Measurements from ENCODE around the gene TTLL5. TPM values are rescaled to one million over a fixed set of nuclear protein-coding genes. Genes with fewer than 3 reads are reported as not detected.

TTLL5 gene
- total RNA-seq, 2 donors from 2014 or later: 26.5 to 37.3 TPM

DNA sequence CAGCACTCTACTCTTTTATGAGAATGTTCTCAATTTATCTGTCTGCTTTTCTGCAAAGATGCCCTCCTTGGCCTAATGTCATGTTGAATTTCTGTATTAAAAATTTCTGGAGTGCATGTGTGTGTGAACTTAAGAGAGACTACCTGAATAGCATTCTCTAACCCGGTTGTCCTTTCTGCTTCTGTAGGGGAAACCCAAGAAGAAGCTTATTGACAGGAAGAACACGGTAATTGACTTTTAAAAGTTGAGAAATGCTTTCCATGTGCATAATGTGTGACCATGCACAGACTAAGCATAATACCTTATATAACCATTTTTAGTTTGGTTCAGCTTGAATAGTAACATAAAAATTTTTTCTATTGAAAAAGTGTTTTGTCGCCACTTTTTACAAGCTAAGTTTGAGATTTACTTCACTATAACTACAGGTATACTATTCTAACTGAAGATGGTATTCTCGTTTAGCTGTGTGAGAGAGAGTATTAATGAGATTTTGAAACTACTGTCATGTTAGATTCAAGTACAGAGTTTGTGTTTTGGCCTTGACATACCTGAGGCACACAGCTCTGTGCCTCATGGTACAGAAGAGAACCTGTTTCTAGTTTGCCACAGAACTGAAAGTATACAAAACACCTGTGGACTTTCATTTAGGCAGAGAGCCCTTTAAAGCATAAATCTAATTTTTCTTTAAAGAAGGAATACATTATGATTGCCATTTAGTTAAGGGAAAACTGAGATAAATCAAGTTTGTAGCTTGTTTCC, 96.8 kb downstream of the TTLL5 start:
- no peaks in the 10 kb centered on the region for H3K36me3 ChIP-seq
- no peaks in the 10 kb centered on the region for H3K27me3 ChIP-seq
- H3K4me1 ChIP-seq: no peaks in the 10 kb centered on the region
- DNase-seq: no peak
- no peaks in the 10 kb centered on the region for H3K9me3 ChIP-seq
- intact Hi-C loops (cut with DNase I): no loop called here
- no peak overlapping the region for H3K4me3 ChIP-seq
- TF ChIP-seq, protein P1, sequence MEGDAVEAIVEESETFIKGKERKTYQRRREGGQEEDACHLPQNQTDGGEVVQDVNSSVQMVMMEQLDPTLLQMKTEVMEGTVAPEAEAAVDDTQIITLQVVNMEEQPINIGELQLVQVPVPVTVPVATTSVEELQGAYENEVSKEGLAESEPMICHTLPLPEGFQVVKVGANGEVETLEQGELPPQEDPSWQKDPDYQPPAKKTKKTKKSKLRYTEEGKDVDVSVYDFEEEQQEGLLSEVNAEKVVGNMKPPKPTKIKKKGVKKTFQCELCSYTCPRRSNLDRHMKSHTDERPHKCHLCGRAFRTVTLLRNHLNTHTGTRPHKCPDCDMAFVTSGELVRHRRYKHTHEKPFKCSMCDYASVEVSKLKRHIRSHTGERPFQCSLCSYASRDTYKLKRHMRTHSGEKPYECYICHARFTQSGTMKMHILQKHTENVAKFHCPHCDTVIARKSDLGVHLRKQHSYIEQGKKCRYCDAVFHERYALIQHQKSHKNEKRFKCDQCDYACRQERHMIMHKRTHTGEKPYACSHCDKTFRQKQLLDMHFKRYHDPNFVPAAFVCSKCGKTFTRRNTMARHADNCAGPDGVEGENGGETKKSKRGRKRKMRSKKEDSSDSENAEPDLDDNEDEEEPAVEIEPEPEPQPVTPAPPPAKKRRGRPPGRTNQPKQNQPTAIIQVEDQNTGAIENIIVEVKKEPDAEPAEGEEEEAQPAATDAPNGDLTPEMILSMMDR (IDR thresholded peaks at IDR 0.05): no peak
- H3K9ac ChIP-seq (ENCODE audit: low read depth in 2 of 2, low read length in 2 of 2): no peak overlapping the region
- no peak overlapping the region for H3K27ac ChIP-seq

DNA sequence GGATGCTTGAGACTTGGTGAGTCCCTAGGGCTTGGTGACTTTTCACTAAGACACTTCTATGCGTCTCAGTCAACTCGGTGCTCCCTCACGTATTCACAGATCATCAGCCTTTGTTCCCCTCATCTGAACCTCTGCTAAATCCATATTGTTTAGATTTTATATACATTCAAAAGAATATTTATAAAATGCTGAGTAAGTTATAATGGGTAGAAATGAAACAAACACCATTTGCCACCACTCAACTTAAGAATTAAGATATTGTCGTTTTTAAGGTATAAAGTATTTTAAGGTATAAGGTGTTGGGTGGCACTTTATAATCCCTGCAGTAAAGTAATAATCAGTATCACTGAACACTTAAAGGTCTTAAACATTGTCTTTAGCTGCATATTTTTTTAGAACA, 103.0 kb downstream of the TTLL5 start:
- DNase-seq: no peak

DNA sequence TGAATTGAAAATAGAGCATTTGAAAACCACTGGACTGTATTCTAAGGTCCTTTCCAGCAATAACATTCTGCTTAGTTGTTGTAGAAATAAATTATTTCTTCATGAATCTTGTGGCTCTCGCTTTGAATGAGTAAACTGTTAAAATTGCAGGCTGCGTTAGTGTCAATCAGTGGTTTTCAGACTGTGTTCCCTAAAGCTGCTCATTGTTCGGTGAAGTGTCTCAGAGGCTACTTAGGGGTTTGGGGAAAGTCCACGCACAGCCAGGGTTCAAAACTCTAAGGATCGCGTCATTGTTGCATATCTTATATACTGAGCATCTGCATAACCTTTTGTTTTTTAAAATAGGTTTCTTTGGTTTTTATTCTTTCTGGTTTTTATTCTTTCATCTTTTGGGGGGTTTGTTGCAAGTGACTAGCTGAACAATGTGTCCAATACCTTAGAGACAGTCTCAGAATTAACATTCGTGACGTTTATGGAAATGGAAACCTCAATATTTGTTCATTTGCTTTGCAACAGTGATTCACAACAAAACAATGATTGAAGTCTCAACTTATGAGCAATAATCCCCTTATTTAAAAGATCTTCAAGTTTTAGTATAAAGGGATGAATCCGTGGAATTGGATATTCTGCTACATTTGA, 108.1 kb downstream of the TTLL5 start:
- no peak overlapping the region for H3K27ac ChIP-seq
- H3K4me3 ChIP-seq: no peak overlapping the region
- TF ChIP-seq, protein P1 (IDR thresholded peaks at IDR 0.05): no peak
- H3K4me1 ChIP-seq: no peaks in the 10 kb centered on the region
- H3K36me3 ChIP-seq: no peaks in the 10 kb centered on the region
- intact Hi-C loops (cut with DNase I): no loop called here
- no peak overlapping the region for H3K9ac ChIP-seq (ENCODE audit: low read depth in 2 of 2, low read length in 2 of 2)
- H3K9me3 ChIP-seq: no peaks in the 10 kb centered on the region
- no peak for DNase-seq
- no peaks in the 10 kb centered on the region for H3K27me3 ChIP-seq

More for the DNA sequence above, 103.0 kb downstream of the TTLL5 start:
- H3K36me3 ChIP-seq: no peaks in the 10 kb centered on the region
- intact Hi-C loops (cut with DNase I): no loop called here
- no peak overlapping the region for H3K4me3 ChIP-seq
- H3K27ac ChIP-seq: no peak overlapping the region
- TF ChIP-seq, protein P1 (IDR thresholded peaks at IDR 0.05): no peak
- no peaks in the 10 kb centered on the region for H3K4me1 ChIP-seq
- H3K9me3 ChIP-seq: no peaks in the 10 kb centered on the region
- no peaks in the 10 kb centered on the region for H3K27me3 ChIP-seq
- H3K9ac ChIP-seq (ENCODE audit: low read depth in 2 of 2, low read length in 2 of 2): no peak overlapping the region

DNA sequence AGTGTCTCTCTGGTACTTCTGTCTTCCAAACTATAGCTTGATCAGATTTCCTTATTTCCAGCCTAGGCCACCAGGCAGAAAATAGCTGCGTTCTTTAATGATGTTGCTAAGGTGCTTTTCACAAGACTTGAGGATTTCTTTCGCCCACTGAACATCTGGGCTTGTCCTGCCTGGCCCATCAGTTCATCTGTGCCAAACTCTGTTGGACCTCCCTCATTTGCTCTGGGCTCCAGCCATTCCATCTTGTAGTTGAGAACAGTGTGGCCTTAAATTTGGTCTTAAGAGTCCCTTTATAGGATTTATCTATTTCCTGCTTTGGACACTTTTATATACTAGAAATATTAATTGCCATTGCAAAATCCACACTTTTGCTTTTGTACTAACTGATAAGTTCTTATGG, 109.6 kb downstream of the TTLL5 start:
- H3K4me1 ChIP-seq: no peaks in the 10 kb centered on the region
- intact Hi-C loops (cut with DNase I): no loop called here
- no peak for DNase-seq
- no peaks in the 10 kb centered on the region for H3K36me3 ChIP-seq
- no peaks in the 10 kb centered on the region for H3K27me3 ChIP-seq
- no peak overlapping the region for H3K9ac ChIP-seq (ENCODE audit: low read depth in 2 of 2, low read length in 2 of 2)
- H3K4me3 ChIP-seq: no peak overlapping the region
- no peaks in the 10 kb centered on the region for H3K9me3 ChIP-seq
- H3K27ac ChIP-seq: no peak overlapping the region
- TF ChIP-seq, protein P1 (IDR thresholded peaks at IDR 0.05): no peak

DNA sequence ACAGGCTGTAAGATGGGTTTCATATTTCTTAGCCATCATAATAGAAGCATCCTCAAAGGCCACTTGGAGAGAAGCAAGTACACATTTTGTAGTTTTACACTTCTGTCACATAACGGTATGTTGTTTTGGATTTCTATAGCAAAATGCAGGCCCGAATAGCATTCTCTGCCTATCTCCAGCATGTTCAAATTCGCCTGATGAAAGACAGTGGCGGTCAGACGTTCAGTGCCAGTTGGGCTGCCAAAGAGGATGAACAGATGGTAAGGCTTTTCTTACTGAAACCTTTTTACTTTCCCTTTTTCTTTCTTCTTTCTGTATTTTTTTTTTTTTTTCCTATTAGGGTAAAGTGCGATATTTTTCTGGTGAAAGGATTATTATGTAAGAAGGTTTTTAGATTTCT, 110.5 kb downstream of the TTLL5 start:
- no peaks in the 10 kb centered on the region for H3K27me3 ChIP-seq
- no peak overlapping the region for H3K9ac ChIP-seq (ENCODE audit: low read depth in 2 of 2, low read length in 2 of 2)
- DNase-seq: no peak
- intact Hi-C loops (cut with DNase I): no loop called here
- no peaks in the 10 kb centered on the region for H3K36me3 ChIP-seq
- no peak overlapping the region for H3K27ac ChIP-seq
- no peaks in the 10 kb centered on the region for H3K4me1 ChIP-seq
- TF ChIP-seq, protein P1 (IDR thresholded peaks at IDR 0.05): no peak
- no peak overlapping the region for H3K4me3 ChIP-seq
- H3K9me3 ChIP-seq: no peaks in the 10 kb centered on the region
